Measurements from ENCODE around the gene TRMT61A. TPM values are rescaled to one million over a fixed set of nuclear protein-coding genes. Genes with fewer than 3 reads are reported as not detected.

TRMT61A gene
- polyA plus RNA-seq, 1 of the 3 experiments (the other 2 are of a cell fraction), result 15.8 TPM

GRCh38 chr14:103556946-103557758 lies 28.2 kb downstream of the TRMT61A start:
- H4K20me1 ChIP-seq (ENCODE audit: insufficient read depth), result peaks cover 65% of the 10 kb centered on the region
- ChIA-PET CTCF (interaction anchor here (0.7 to 3.7 kb wide), 9 partner anchors 10 to 57 kb away, joined by 3 to 37 read pairs (median 3); no protein-coding TSS in a partner anchor), POLR2A (interaction anchor here (0.7 kb wide), 1 partner anchor 29 kb away, joined by 3 read pairs; no protein-coding TSS in a partner anchor)
- no peak overlapping the region for H3K4me2 ChIP-seq
- H3K27me3 ChIP-seq (ENCODE audit: insufficient read depth), result no peaks in the 10 kb centered on the region
- H3K9me2 ChIP-seq, result no peaks in the 10 kb centered on the region
- WGBS (ENCODE audit: low lambda C conversion rate), result 83% methylated on average over 15 of the region's 15 CpGs
- H3K79me2 ChIP-seq (ENCODE audit: insufficient read depth), result peaks cover 96% of the 10 kb centered on the region
- no peak for TF ChIP-seq EZH2phosphoT487 (IDR thresholded peaks at IDR 0.05; ENCODE audit: borderline replicate concordance, low read depth)
- no peak for TF ChIP-seq FOXJ3 (CRISPR knock-in tag; IDR thresholded peaks at IDR 0.05)
- no peak for TF ChIP-seq CTCF (IDR thresholded peaks at IDR 0.05)
- TF ChIP-seq SMC3 (IDR thresholded peaks at IDR 0.05; ENCODE audit: low read depth, low read length), result no peak
- TF ChIP-seq RAD21 (IDR thresholded peaks at IDR 0.05; ENCODE audit: low read length), result no peak
- TF ChIP-seq TAF1 (IDR thresholded peaks at IDR 0.05; ENCODE audit: borderline replicate concordance, low read depth, low read length), result no peak
- TF ChIP-seq GATA2 (CRISPR knock-in tag; IDR thresholded peaks at IDR 0.05), result no peak
- TF ChIP-seq, protein P1, sequence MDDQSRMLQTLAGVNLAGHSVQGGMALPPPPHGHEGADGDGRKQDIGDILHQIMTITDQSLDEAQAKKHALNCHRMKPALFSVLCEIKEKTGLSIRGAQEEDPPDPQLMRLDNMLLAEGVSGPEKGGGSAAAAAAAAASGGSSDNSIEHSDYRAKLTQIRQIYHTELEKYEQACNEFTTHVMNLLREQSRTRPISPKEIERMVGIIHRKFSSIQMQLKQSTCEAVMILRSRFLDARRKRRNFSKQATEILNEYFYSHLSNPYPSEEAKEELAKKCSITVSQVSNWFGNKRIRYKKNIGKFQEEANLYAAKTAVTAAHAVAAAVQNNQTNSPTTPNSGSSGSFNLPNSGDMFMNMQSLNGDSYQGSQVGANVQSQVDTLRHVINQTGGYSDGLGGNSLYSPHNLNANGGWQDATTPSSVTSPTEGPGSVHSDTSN (IDR thresholded peaks at IDR 0.05), result no peak
- no peak for TF ChIP-seq JUND (IDR thresholded peaks at IDR 0.05)
- TF ChIP-seq RFX5 (IDR thresholded peaks at IDR 0.05; ENCODE audit: low read length), result no peak
- no peak for TF ChIP-seq TCF12 (IDR thresholded peaks at IDR 0.05)
- no peak for TF ChIP-seq USF1 (IDR thresholded peaks at IDR 0.05; ENCODE audit: borderline replicate concordance, low read depth)
- no peak for TF ChIP-seq CHD2 (IDR thresholded peaks at IDR 0.05; ENCODE audit: low read length, partially characterized antibody)
- no peak for TF ChIP-seq FOXM1 (IDR thresholded peaks at IDR 0.05; ENCODE audit: low read depth)
- no peak overlapping the region for H3K4me3 ChIP-seq (ENCODE audit: low read depth in 2 of 2, low read length in 1 of 2)
- no peak overlapping the region for H3K27ac ChIP-seq (ENCODE audit: low read depth in 2 of 2, low read length in 1 of 2)
- peaks cover 22% of the 10 kb centered on the region for H3F3A ChIP-seq (replicated peaks; ENCODE audit: insufficient read depth)
- H2AFZ ChIP-seq (ENCODE audit: low read depth), result no peak overlapping the region
- peaks cover 24 to 32% of the 10 kb centered on the region in 2 experiments for H3K36me3 ChIP-seq (replicated peaks in 1 of 2; ENCODE audit: control insufficient read depth in 1 of 2, insufficient read depth in 2 of 2, low read length in 1 of 2)
- no peak overlapping the region for H3K9ac ChIP-seq
- H3K9me3 ChIP-seq, result no peaks in the 10 kb centered on the region
- H3K4me1 ChIP-seq (ENCODE audit: control insufficient read depth in 1 of 2, insufficient read depth in 2 of 2, low read depth in 1 of 2, low read length in 1 of 2), result peaks cover 13 to 28% of the 10 kb centered on the region in 2 experiments
- no peak for DNase-seq

Measured in SK-N-SH (cell line).